OCI-LY1 (cell line): ENCODE measurements around the gene IFNA13.
A peak's percentile ranks its signal among the peaks of the same experiment; 100 is the strongest.

ENCODE experiments used
- EZH2 ChIP-seq: fragments of 200-600 bp; sonication (generic), shearing (Covaris generic); IDR thresholded peaks from 2 replicates; pipeline ENCODE4 v1.8.0; 2017; ENCODE audit warnings: borderline replicate concordance, mixed run types, mild to moderate bottlenecking, antibody characterized with exemption, low read length, moderate library complexity, mixed read lengths
- TF ChIP-seq, protein P1 (sequence below): fragments of 200-600 bp; sonication (generic), shearing (Covaris generic); IDR thresholded peaks from 2 replicates; pipeline ENCODE4 v1.5.1; 2017; ENCODE audit warnings: mild to moderate bottlenecking, antibody characterized with exemption, low read length, moderate library complexity, mixed read lengths

DNA sequence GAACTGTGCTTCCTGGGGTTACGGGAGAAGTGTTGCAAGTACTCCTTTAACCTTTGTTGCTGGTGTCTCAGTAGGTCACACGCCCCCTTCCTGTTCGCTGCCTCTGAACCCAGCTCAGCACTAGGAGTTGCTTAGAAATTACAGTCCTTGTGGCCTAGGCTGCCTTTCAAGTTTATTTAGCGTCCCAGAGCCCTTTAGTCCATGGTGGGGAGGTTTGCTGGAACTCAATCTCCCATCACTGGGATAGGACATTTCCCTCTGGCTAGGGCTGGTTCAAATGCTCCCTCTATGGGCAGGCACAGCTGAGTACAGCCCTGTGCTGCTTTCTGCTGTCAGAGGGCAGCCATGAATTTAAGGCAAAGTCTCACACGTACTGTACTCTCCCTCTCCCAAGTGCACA, 45.8 kb upstream of the IFNA13 start:
- TF ChIP-seq, protein P1, sequence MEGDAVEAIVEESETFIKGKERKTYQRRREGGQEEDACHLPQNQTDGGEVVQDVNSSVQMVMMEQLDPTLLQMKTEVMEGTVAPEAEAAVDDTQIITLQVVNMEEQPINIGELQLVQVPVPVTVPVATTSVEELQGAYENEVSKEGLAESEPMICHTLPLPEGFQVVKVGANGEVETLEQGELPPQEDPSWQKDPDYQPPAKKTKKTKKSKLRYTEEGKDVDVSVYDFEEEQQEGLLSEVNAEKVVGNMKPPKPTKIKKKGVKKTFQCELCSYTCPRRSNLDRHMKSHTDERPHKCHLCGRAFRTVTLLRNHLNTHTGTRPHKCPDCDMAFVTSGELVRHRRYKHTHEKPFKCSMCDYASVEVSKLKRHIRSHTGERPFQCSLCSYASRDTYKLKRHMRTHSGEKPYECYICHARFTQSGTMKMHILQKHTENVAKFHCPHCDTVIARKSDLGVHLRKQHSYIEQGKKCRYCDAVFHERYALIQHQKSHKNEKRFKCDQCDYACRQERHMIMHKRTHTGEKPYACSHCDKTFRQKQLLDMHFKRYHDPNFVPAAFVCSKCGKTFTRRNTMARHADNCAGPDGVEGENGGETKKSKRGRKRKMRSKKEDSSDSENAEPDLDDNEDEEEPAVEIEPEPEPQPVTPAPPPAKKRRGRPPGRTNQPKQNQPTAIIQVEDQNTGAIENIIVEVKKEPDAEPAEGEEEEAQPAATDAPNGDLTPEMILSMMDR, result 0 out of 2 replicates have a peak, but pooled peaks have one; percentile 30
- TF ChIP-seq EZH2, result no peak
